Thymus (tissue), 11 donors: ENCODE measurements around the gene POLD1. TPM values are rescaled to one million over a fixed set of nuclear protein-coding genes. Genes with fewer than 3 reads are reported as not detected.

Source experiments
- DNase-seq, 9 donors: peaks; one replicate each; pipeline ENCODE4 v3.0.0-alpha.2; 2013; ENCODE audit warnings: low spot score in 9 of 9, low read depth in 6 of 9, missing footprints in 1 of 9
- H3K27ac ChIP-seq, 2 donors: one replicate each; pipeline ENCODE4 v1.5.1; 2013; ENCODE audit warnings: control low read depth in 1 of 2, low read depth in 1 of 2, low read length in 1 of 2, mild to moderate bottlenecking in 1 of 2, moderate library complexity in 1 of 2
- H3K27me3 ChIP-seq, 2 donors: one replicate each; pipeline ENCODE4 v1.5.1; 2013; ENCODE audit warnings: low read length in 1 of 2; ENCODE audit not compliant: control insufficient read depth in 2 of 2, insufficient read depth in 1 of 2
- H3K36me3 ChIP-seq, 2 donors: one replicate each; pipeline ENCODE4 v1.5.1; 2013; ENCODE audit warnings: low read length in 1 of 2, mild to moderate bottlenecking in 1 of 2, moderate library complexity in 1 of 2; ENCODE audit not compliant: control insufficient read depth in 2 of 2, insufficient read depth in 2 of 2
- H3K4me1 ChIP-seq, 2 donors: one replicate each; pipeline ENCODE4 v1.5.1; 2013; ENCODE audit warnings: low read length in 2 of 2; ENCODE audit not compliant: control insufficient read depth in 2 of 2, insufficient read depth in 2 of 2
- H3K4me3 ChIP-seq, 2 donors: one replicate each; pipeline ENCODE4 v1.5.1; 2013; ENCODE audit warnings: low read length in 2 of 2, control low read depth in 1 of 2, mild to moderate bottlenecking in 1 of 2
- H3K9me3 ChIP-seq, 2 donors: one replicate each; pipeline ENCODE4 v1.5.1; 2013; ENCODE audit warnings: low read length in 1 of 2, mild to moderate bottlenecking in 1 of 2; ENCODE audit not compliant: control insufficient read depth in 2 of 2, insufficient read depth in 1 of 2
- WGBS: extraction: QIAGEN DNeasy Blood & Tissue Kit; methylation state at CpG from one replicate; pipeline ENCODE4 v1.1.7; 2013; 5-methylcytosine and 5-hydroxymethylcytosine counted together
- polyA plus RNA-seq: library from polyadenylated mRNA; stranded (reverse); fragments of 200-250 nt; gene quantifications from one replicate; pipeline ENCODE4 v1.2.3, GENCODE V29; 2013
- total RNA-seq: library from RNA; stranded (reverse); fragments of 120-200 nt; gene quantifications from one replicate; pipeline ENCODE4 v1.2.4, GENCODE V29; 2013
- donor health status: healthy.

POLD1 gene
- total and polyA plus RNA-seq, 2 donors, result 39.5 to 61.8 TPM

DNA sequence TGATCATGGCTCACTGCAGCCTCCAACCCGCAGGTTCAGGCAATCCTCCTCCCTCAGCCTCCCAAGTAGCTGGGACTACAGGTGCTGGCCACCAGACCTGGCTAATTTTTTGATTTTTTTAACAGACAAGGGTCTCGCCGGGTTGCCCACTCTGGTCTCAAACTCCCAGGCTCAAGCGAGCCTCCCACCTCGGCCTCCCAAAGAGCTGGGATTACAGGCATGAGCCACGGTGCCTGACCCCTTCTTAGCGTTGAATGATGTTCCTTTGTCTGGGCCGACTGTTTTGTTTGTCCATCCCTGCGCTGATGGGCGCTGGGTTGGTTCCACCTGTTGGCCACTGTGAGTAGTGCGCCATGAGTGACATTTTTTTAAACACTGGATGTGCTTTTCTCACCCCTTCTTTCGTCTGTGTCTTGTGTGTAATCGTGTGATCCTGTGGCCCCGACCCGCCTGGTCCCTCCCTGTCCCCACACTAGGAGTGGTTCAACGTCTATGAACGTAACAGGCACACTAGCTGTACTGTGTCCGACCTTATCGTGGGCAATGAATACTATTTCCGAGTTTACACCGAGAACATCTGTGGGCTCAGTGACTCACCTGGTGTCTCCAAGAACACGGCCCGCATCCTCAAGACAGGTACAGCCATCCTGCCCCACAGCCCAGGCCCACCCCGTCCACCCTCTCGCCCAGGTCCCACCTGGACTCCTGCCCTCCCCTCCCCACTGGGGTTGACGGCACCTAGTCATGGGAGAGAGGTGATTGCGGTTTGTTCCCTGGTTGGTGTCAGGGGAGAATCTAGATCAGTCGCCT is 77.1 kb downstream of the POLD1 start:
- 41% methylated on average over 28 of the region's 28 CpGs for WGBS
- no peak overlapping the region for H3K4me3 ChIP-seq
- H3K27me3 ChIP-seq, result peaks cover 11 to 27% of the 10 kb centered on the region in 2 donors
- no peak overlapping the region for H3K27ac ChIP-seq
- H3K36me3 ChIP-seq, result no peaks in the 10 kb centered on the region
- no peaks in the 10 kb centered on the region for H3K4me1 ChIP-seq
- peaks cover 0 to 2% of the 10 kb centered on the region in 2 donors for H3K9me3 ChIP-seq
- DNase-seq, result peak in 7 of 9 donors; percentile 15 to 56 (median 31)

DNA sequence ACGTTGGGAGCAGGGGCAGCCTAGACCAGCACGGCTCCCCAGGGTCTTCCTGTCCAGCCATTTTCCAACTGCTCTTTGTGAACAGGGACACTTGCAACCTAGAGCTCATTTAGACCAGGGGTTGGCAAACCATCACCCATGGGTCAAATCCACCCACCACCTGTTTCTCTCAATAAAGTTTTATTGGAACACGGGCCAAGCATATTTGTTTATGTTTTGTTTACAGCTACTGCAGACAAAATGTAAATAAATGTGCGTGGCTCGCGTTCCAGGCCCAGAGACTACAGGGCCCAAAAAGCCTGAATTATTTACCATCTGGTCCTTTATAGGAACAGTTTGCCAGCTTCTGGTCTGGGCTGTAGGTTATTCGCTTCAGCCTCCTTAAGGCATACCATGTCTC is 78.8 kb downstream of the POLD1 start:
- Histone ChIP-seq H3K27ac (no peak overlapping the region), H3K4me1 (no peaks in the 10 kb centered on the region), H3K36me3 (no peaks in the 10 kb centered on the region), H3K27me3 (peaks cover 11 to 25% of the 10 kb centered on the region in 2 donors), H3K4me3 (no peak overlapping the region), H3K9me3 (peaks cover 0 to 2% of the 10 kb centered on the region in 2 donors)
- WGBS, result 85% methylated on average over 7 of the region's 7 CpGs
- DNase-seq, result no peak

DNA sequence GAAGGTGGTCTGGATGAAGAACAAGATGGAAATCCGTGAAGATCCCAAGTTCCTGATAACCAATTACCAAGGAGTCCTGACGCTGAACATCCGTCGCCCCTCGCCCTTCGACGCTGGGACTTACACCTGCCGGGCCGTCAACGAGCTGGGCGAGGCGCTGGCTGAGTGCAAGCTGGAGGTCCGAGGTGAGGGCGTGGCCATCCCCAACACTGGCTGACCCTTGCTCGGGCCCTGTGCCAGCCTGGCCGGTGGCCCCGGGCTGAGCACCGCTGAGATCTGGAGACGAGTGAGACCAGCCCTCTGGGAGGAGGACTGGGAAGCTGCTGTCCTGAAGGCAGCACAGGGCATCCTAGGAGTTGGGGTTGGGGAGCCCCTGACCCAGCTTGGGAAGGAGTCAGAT is 80.2 kb downstream of the POLD1 start:
- peaks cover 3 to 13% of the 10 kb centered on the region in 2 donors for H3K27me3 ChIP-seq
- no peaks in the 10 kb centered on the region for H3K9me3 ChIP-seq
- no peak overlapping the region for H3K27ac ChIP-seq
- H3K4me3 ChIP-seq, result no peak overlapping the region
- H3K36me3 ChIP-seq, result no peaks in the 10 kb centered on the region
- WGBS, result 90% methylated on average over 19 of the region's 19 CpGs
- DNase-seq, result no peak
- H3K4me1 ChIP-seq, result no peaks in the 10 kb centered on the region

DNA sequence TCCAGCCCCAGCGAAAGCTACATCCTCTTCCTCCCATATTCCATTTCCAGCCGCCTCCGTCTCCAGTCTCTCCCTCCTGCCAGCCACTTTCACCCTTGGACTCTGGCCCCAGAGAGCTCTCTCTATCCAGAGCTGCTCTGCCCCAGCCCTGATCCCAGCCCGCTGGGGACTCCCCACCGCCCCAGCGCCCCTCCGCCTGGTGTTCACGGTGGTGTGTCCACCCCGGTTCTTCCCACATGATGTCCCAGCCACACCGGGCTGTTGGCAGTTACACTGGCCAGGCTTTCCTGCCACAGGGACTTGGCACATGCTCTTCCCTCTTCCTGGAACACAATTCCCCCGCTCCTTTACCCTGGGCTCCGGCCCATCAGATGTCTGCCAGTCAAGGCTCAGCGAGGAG is 80.9 kb downstream of the POLD1 start:
- Histone ChIP-seq H3K9me3 (no peaks in the 10 kb centered on the region), H3K4me1 (no peaks in the 10 kb centered on the region), H3K27ac (no peak overlapping the region), H3K27me3 (peaks cover under 1 to 11% of the 10 kb centered on the region in 2 donors), H3K4me3 (no peak overlapping the region), H3K36me3 (no peaks in the 10 kb centered on the region)
- WGBS, result 94% methylated on average over 13 of the region's 13 CpGs
- no peak for DNase-seq

DNA sequence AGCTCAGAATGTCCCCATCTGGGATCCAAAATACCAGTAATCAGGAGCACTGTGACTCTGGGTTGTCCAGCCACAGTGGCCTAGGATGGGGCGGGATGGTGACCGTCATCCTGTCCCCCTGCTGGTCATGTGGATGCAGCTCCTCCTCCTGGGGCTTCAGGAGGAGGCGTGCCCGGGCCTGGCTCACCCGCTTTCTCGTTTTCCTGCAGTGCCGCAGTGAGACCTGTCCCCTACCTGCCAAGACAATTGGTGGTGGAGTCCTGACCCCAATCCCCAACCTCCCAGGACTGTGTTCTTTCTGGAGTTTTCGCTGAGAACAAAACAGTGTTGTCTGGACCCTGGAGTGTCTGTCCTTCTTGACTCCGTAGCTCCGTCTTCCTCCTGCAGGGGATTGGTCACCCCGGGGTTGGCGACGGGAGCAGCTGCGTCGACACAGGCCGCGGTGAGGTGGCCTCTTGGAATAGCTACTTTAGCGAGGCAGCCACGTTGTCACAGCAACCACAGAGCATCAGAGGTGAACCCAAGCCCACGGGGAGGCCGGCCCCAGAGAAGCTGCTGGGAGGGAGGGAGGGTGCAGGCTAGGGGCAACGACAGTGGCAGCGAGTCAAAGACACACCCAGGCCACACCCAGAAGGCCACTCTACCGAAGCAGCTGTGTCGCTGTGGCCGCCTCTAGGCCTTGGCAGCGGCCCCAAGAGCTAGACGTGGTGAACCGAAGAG is 82.0 kb downstream of the POLD1 start:
- 77% methylated on average over 29 of the region's 29 CpGs for WGBS
- Histone ChIP-seq H3K9me3 (no peaks in the 10 kb centered on the region), H3K4me1 (no peaks in the 10 kb centered on the region), H3K27me3 (peaks cover 0 to 4% of the 10 kb centered on the region in 2 donors), H3K27ac (no peak overlapping the region), H3K4me3 (no peak overlapping the region), H3K36me3 (no peaks in the 10 kb centered on the region)
- DNase-seq, result no peak

DNA sequence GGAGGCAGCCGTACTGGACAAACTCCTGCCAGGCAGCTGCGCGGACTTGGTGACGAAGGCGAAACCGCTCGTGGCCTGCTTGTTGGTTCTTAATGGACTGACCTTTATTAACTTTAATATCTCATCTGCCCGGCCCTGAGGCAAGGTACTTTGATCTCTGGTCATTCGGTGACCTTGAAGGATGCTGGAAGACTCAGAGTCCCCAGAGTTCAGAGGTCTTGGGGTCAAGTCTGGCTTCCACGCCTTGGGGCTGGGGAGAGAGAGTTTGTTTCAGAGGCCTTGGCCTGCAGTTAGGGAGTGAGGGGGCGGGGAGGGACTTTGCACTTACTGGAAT is 82.5 kb downstream of the POLD1 start:
- Histone ChIP-seq H3K27me3 (peaks cover 0 to 4% of the 10 kb centered on the region in 2 donors), H3K4me1 (no peaks in the 10 kb centered on the region), H3K36me3 (no peaks in the 10 kb centered on the region), H3K4me3 (no peak overlapping the region), H3K9me3 (no peaks in the 10 kb centered on the region), H3K27ac (no peak overlapping the region)
- DNase-seq, result no peak
- 97% methylated on average over 11 of the region's 11 CpGs for WGBS

DNA sequence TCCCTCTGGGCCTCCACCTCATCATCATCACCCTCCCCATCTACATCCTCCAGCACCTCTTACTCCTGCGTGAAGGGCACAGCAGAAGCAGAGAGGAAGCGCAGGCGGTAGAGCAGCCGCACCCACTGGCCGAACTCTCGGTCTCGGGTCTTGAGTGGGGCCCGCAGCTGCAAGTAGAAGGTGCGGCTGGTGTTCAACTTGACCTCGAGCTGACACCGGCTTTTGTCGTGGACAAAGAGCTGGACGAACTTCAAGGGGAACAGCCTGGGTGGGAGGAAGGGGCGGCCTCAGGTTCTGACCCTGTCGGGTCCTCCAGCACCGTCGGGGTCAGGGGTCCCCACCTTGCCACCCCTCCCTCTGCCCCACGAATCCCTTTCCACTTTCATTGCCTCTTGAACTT is 83.4 kb downstream of the POLD1 start:
- H3K4me3 ChIP-seq, result no peak overlapping the region
- no peaks in the 10 kb centered on the region for H3K4me1 ChIP-seq
- WGBS, result 89% methylated on average over 18 of the region's 18 CpGs
- no peaks in the 10 kb centered on the region for H3K36me3 ChIP-seq
- no peaks in the 10 kb centered on the region for H3K9me3 ChIP-seq
- H3K27me3 ChIP-seq, result peaks cover 0 to 2% of the 10 kb centered on the region in 2 donors
- DNase-seq, result no peak
- H3K27ac ChIP-seq, result no peak overlapping the region

Other genes starting within 250 kb of the POLD1 start
- not detected for gene IZUMO2, start 221.1 kb upstream of the POLD1 start, total RNA-seq
- gene IZUMO2, start 221.1 kb upstream of the POLD1 start, polyA plus RNA-seq, result not detected
- gene MYH14, start 180.7 kb upstream of the POLD1 start, total RNA-seq, result 1.6 TPM
- gene MYH14, start 180.7 kb upstream of the POLD1 start, polyA plus RNA-seq, result 16.2 TPM
- gene KCNC3, start 55.0 kb upstream of the POLD1 start, total RNA-seq, result 0.47 TPM
- gene KCNC3, start 55.0 kb upstream of the POLD1 start, polyA plus RNA-seq, result 6.8 TPM
- 0.94 TPM for gene NAPSA, start 18.7 kb upstream of the POLD1 start, total RNA-seq
- gene NAPSA, start 18.7 kb upstream of the POLD1 start, polyA plus RNA-seq, result 6.4 TPM
- 27.9 TPM for gene NR1H2, start 7.9 kb upstream of the POLD1 start, total RNA-seq
- 57.2 TPM for gene NR1H2, start 7.9 kb upstream of the POLD1 start, polyA plus RNA-seq
- 8.1 TPM for gene SPIB, start 34.6 kb downstream of the POLD1 start, total RNA-seq
- 14.8 TPM for gene SPIB, start 34.6 kb downstream of the POLD1 start, polyA plus RNA-seq
- 7.0 TPM for gene MYBPC2, start 48.5 kb downstream of the POLD1 start, total RNA-seq
- gene MYBPC2, start 48.5 kb downstream of the POLD1 start, polyA plus RNA-seq, result 1.8 TPM
- 49.9 TPM for gene EMC10, start 92.2 kb downstream of the POLD1 start, total RNA-seq
- 62.6 TPM for gene EMC10, start 92.2 kb downstream of the POLD1 start, polyA plus RNA-seq
- 2.9 TPM for gene GARIN5A, start 92.5 kb downstream of the POLD1 start, total RNA-seq
- gene GARIN5A, start 92.5 kb downstream of the POLD1 start, polyA plus RNA-seq, result 3.4 TPM
- gene JOSD2, start 126.8 kb downstream of the POLD1 start, total RNA-seq, result 15.9 TPM
- gene JOSD2, start 126.8 kb downstream of the POLD1 start, polyA plus RNA-seq, result 51.2 TPM
- 0.57 TPM for gene ASPDH, start 129.6 kb downstream of the POLD1 start, total RNA-seq
- 0.50 TPM for gene ASPDH, start 129.6 kb downstream of the POLD1 start, polyA plus RNA-seq
- 0.52 TPM for gene LRRC4B, start 184.1 kb downstream of the POLD1 start, total RNA-seq
- 0.57 TPM for gene LRRC4B, start 184.1 kb downstream of the POLD1 start, polyA plus RNA-seq